OCI-LY3 (cell line): ENCODE data around the gene PRKAR1B.

Experiments used
- H2AFZ ChIP-seq: fragments of 200-600, 300-600 bp; shearing (Covaris generic); 2 replicates; pipeline ENCODE4 v1.6.0; 2014; ENCODE audit warnings: antibody characterized with exemption, low read depth, low read length
- H3K27ac ChIP-seq: fragments of 200-600, 300-600 bp; sonication (generic); 2 replicates; pipeline ENCODE4 v1.5.1; 2014; ENCODE audit warnings: mild to moderate bottlenecking, low read length, moderate library complexity, mixed read lengths
- H3K27me3 ChIP-seq: fragments of 200-600, 300-600 bp; sonication (generic); 2 replicates; pipeline ENCODE4 v1.6.1; 2014; ENCODE audit warnings: low read depth, low read length, mixed read lengths
- H3K36me3 ChIP-seq: fragments of 200-600, 300-600 bp; sonication (generic); replicated peaks from 2 replicates; pipeline ENCODE3; 2014; ENCODE audit warnings: low read depth, low read length, mixed read lengths
- H3K4me1 ChIP-seq: fragments of 300-600, 200-600 bp; sonication (generic); 2 replicates; pipeline ENCODE4 v1.6.1; 2014; ENCODE audit warnings: low read length, mixed read lengths
- H3K4me2 ChIP-seq: fragments of 200-600, 300-600 bp; sonication (generic); 2 replicates; pipeline ENCODE4 v1.6.1; 2014; ENCODE audit warnings: low read length, mixed read lengths
- H3K4me3 ChIP-seq: fragments of 300-600, 200-600 bp; sonication (generic); 2 replicates; pipeline ENCODE4 v1.5.1; 2014; ENCODE audit warnings: antibody characterized with exemption, mild to moderate bottlenecking, low read length, moderate library complexity
- H3K79me2 ChIP-seq: fragments of 300-600, 200-600 bp; shearing (Covaris generic); 2 replicates; pipeline ENCODE4 v1.6.1; 2014; ENCODE audit warnings: mild to moderate bottlenecking, low read length, mixed read lengths
- H3K9ac ChIP-seq: fragments of 300-600, 200-600 bp; shearing (Covaris generic); 2 replicates; pipeline ENCODE4 v1.6.0; 2014; ENCODE audit warnings: mild to moderate bottlenecking, low read length, moderate library complexity
- H3K9me3 ChIP-seq: fragments of 200-600, 300-600 bp; shearing (Covaris generic); 2 replicates; pipeline ENCODE4 v1.6.1; 2014; ENCODE audit warnings: low read length, mixed read lengths; ENCODE audit not compliant: insufficient read depth
- H4K20me1 ChIP-seq: fragments of 200-600, 300-600 bp; sonication (generic); 2 replicates; pipeline ENCODE4 v1.6.1; 2016; ENCODE audit warnings: low read length, mixed read lengths; ENCODE audit not compliant: insufficient read depth
- CTCF ChIP-seq: fragments of 200-600, 300-600 bp; sonication (generic); IDR thresholded peaks from 2 replicates; pipeline ENCODE4 v1.5.1; 2014; ENCODE audit warnings: antibody characterized with exemption, low read length, low read depth
- EZH2phosphoT487 ChIP-seq: fragments of 200-600 bp; shearing (Covaris generic); IDR thresholded peaks from 2 replicates; pipeline ENCODE4 v1.6.1; 2018; ENCODE audit warnings: antibody characterized with exemption, mixed run types, low read depth

PRKAR1B gene

GRCh38 chr7:514242-514641 lies 212.8 kb downstream of the PRKAR1B start:
- Histone ChIP-seq H3K27me3 (no peaks in the 10 kb centered on the region), H2AFZ (no peak overlapping the region), H4K20me1 (no peaks in the 10 kb centered on the region), H3K79me2 (no peaks in the 10 kb centered on the region), H3K36me3 (no peaks in the 10 kb centered on the region), H3K27ac (no peak overlapping the region), H3K9ac (no peak overlapping the region), H3K4me1 (no peaks in the 10 kb centered on the region), H3K4me3 (no peak overlapping the region), H3K4me2 (no peak overlapping the region), H3K9me3 (no peaks in the 10 kb centered on the region)
- TF ChIP-seq CTCF, result no peak
- TF ChIP-seq EZH2phosphoT487, result no peak

- Histone ChIP-seq H3K4me2 (no peak overlapping the region), H4K20me1 (no peaks in the 10 kb centered on the region), H3K79me2 (no peaks in the 10 kb centered on the region), H3K9ac (no peak overlapping the region), H2AFZ (no peak overlapping the region), H3K4me1 (no peaks in the 10 kb centered on the region), H3K4me3 (no peak overlapping the region), H3K27me3 (no peaks in the 10 kb centered on the region), H3K36me3 (no peaks in the 10 kb centered on the region), H3K9me3 (no peaks in the 10 kb centered on the region), H3K27ac (no peak overlapping the region)
- TF ChIP-seq EZH2phosphoT487 (no peak), CTCF (no peak)
Measured at GRCh38 chr7:513521-514166, 213.4 kb downstream of the PRKAR1B start.

GRCh38 chr7:512541-513311 lies 214.4 kb downstream of the PRKAR1B start:
- no peaks in the 10 kb centered on the region for H3K79me2 ChIP-seq
- H3K27ac ChIP-seq, result no peak overlapping the region

More at GRCh38 chr7:512541-513311, 214.4 kb downstream of the PRKAR1B start:
- Histone ChIP-seq H4K20me1 (no peaks in the 10 kb centered on the region), H3K9ac (no peak overlapping the region), H2AFZ (no peak overlapping the region), H3K4me3 (no peak overlapping the region), H3K4me2 (no peak overlapping the region), H3K27me3 (no peaks in the 10 kb centered on the region), H3K4me1 (no peaks in the 10 kb centered on the region), H3K9me3 (no peaks in the 10 kb centered on the region), H3K36me3 (no peaks in the 10 kb centered on the region)
- TF ChIP-seq CTCF (no peak), EZH2phosphoT487 (no peak)
